HL-60 (cell line): ENCODE results near the gene GSTM2.
"Not testable (repeated sequence)": the region's sequence is repeated elsewhere in the genome, so short reads cannot be mapped to it uniquely, and the experiment has no call there.

Experiments used
- DNase-seq, 2 experiments: peaks; one replicate each; pipeline ENCODE4 v3.0.0-alpha.2; 2010 to 2020; ENCODE audit warnings: low read depth in 1 of 2, low spot score in 1 of 2
- H3K27ac ChIP-seq: fragments of 250-450 bp; sonication (Bioruptor Pico); replicated peaks from 2 replicates; pipeline ENCODE4 v1.5.1; 2020; ENCODE audit warnings: mild to moderate bottlenecking, moderate library complexity
- H3K27me3 ChIP-seq: fragments of 250-450 bp; sonication (Bioruptor Pico); 2 replicates; pipeline ENCODE4 v1.5.1; 2021; ENCODE audit warnings: mild to moderate bottlenecking, moderate library complexity; ENCODE audit not compliant: insufficient read depth, poor library complexity, severe bottlenecking
- H3K4me3 ChIP-seq: replicated peaks from 2 replicates; pipeline ENCODE4 v1.5.1; 2011; ENCODE audit warnings: mild to moderate bottlenecking, control low read depth, low read length; ENCODE audit not compliant: insufficient read depth
- CTCF ChIP-seq: IDR thresholded peaks from one replicate; pipeline ENCODE4 v1.5.1; 2011; ENCODE audit warnings: low read length, control low read depth, inconsistent platforms; ENCODE audit not compliant: insufficient read depth
- GABPA ChIP-seq: IDR thresholded peaks from 2 replicates; pipeline ENCODE4 v1.6.1; 2012; ENCODE audit warnings: low read depth
- POLR2AphosphoS5 ChIP-seq: IDR thresholded peaks from 2 replicates; pipeline ENCODE4 v1.6.1; 2012; ENCODE audit warnings: low read depth
- REST ChIP-seq: IDR thresholded peaks from 2 replicates; pipeline ENCODE4 v1.6.1; 2012; ENCODE audit warnings: low read depth; ENCODE audit not compliant: insufficient replicate concordance
- SPI1 ChIP-seq: IDR thresholded peaks from 2 replicates; pipeline ENCODE4 v1.6.1; 2012; ENCODE audit warnings: low read depth, mild to moderate bottlenecking, borderline replicate concordance

The GSTM2 gene

GRCh38 chr1:109669246-109669948, 1.5 kb downstream of the GSTM2 start:
- DNase-seq, result peak in 1 of 2 experiments; percentile 71
- Histone ChIP-seq H3K27me3 (peaks cover 2% of the 10 kb centered on the region), H3K4me3 (no peak overlapping the region; the same call in 1 of the 2 replicates), H3K27ac (no peak overlapping the region)
- TF ChIP-seq REST (no peak), GABPA (peak; percentile 48; the same call in 1 of the 2 replicates), CTCF (no peak), SPI1 (no peak), POLR2AphosphoS5 (0 out of 2 replicates have a peak, but pooled peaks have one; percentile 40)

GRCh38 chr1:109669949-109670302, 2.1 kb downstream of the GSTM2 start:
- H3K27me3 ChIP-seq, H3K4me3 ChIP-seq: not testable (repeated sequence)

DNA sequence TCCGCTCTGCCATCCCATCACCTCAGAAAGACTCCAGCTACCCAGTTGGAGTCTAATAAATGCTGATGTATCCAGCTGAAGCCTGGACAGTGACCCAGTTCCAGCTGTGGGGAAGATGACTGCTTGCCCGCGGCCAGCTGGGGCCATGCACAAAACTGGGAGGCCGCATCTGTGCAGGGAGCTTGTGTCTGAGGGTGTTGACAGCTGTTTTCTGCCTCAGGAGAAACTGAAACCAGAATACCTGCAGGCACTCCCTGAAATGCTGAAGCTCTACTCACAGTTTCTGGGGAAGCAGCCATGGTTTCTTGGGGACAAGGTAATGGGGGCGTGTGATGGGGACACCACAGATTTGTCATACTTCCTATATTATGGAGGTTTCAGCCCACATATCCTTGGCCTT, 3.2 kb downstream of the GSTM2 start:
- H3K27ac ChIP-seq, result no peak overlapping the region
- H3K27me3 ChIP-seq, result peaks cover 2% of the 10 kb centered on the region
- H3K4me3 ChIP-seq, result no peak overlapping the region
- no peak for DNase-seq
- TF ChIP-seq GABPA (no peak), CTCF (no peak), POLR2AphosphoS5 (no peak), SPI1 (no peak), REST (no peak)

More at GRCh38 chr1:109669949-109670302, 2.1 kb downstream of the GSTM2 start:
- H3K27ac ChIP-seq, DNase-seq: not testable (repeated sequence)

- not testable (repeated sequence) for H3K4me3 ChIP-seq, H3K27ac ChIP-seq, H3K27me3 ChIP-seq, DNase-seq
These were observed 6.0 kb downstream of the GSTM2 start for GRCh38 chr1:109673861-109674260.

DNA sequence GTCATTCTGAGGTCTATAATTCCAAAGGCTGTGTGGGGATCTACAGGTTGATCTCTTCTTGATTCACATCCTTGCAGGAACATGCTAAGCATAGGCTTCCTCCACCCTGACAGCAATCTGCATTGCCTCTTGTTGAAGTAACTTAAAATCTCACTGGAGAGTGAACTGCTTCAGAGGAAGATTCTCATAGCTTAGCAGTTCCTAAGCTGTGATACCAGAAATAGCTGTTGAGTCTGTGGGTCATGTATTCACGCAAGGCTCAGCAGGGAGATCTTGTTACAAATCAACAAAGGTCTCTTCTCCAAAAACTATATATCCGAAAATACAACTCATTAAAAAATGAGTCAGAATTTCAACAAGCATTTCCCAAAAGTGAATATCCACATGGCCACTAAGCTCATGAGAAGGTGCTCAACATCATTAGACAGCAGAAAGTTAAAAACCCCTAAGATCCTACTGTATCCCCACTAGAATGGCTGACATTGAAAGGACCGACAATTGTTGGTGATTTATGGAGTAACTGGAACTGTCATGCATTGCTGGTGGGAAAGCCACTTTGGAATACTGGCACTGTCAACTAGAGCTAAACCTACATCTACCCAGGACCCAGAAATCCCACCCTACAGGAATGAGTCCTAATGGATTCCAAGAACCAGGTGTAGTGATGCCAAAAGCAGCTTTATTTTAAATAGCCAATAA, 9.0 kb downstream of the GSTM2 start:
- not testable (repeated sequence) for H3K27me3 ChIP-seq, H3K27ac ChIP-seq, H3K4me3 ChIP-seq, DNase-seq
